GM12801 (cell line): ENCODE measurements around the gene RASSF5.

Experiments
- TF ChIP-seq, protein P1 (sequence below): IDR thresholded peaks from one replicate; pipeline ENCODE4 v1.5.1; 2011; ENCODE audit warnings: control low read depth; ENCODE audit not compliant: insufficient read length; ENCODE audit errors: extremely low read depth

The RASSF5 gene

DNA sequence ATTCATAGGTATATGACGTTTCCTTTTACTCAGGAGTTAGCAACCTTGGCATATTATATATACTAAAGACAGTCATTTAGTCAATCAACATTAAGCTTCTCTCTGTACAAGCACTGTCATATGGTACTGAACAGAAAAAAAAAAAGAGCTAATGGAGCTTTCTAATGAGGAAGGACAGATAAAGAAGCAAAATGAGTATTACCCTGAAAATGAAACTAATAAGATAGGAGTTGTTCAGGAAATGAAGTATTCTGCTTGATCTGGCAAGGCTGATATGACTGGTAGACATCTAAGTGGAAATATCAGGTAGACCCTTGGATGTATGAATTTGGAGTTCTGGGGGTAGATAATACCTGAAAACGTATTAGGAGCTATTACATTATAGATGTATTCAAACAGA is 41.4 kb upstream of the RASSF5 start:
- TF ChIP-seq, protein P1, sequence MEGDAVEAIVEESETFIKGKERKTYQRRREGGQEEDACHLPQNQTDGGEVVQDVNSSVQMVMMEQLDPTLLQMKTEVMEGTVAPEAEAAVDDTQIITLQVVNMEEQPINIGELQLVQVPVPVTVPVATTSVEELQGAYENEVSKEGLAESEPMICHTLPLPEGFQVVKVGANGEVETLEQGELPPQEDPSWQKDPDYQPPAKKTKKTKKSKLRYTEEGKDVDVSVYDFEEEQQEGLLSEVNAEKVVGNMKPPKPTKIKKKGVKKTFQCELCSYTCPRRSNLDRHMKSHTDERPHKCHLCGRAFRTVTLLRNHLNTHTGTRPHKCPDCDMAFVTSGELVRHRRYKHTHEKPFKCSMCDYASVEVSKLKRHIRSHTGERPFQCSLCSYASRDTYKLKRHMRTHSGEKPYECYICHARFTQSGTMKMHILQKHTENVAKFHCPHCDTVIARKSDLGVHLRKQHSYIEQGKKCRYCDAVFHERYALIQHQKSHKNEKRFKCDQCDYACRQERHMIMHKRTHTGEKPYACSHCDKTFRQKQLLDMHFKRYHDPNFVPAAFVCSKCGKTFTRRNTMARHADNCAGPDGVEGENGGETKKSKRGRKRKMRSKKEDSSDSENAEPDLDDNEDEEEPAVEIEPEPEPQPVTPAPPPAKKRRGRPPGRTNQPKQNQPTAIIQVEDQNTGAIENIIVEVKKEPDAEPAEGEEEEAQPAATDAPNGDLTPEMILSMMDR: no peak

DNA sequence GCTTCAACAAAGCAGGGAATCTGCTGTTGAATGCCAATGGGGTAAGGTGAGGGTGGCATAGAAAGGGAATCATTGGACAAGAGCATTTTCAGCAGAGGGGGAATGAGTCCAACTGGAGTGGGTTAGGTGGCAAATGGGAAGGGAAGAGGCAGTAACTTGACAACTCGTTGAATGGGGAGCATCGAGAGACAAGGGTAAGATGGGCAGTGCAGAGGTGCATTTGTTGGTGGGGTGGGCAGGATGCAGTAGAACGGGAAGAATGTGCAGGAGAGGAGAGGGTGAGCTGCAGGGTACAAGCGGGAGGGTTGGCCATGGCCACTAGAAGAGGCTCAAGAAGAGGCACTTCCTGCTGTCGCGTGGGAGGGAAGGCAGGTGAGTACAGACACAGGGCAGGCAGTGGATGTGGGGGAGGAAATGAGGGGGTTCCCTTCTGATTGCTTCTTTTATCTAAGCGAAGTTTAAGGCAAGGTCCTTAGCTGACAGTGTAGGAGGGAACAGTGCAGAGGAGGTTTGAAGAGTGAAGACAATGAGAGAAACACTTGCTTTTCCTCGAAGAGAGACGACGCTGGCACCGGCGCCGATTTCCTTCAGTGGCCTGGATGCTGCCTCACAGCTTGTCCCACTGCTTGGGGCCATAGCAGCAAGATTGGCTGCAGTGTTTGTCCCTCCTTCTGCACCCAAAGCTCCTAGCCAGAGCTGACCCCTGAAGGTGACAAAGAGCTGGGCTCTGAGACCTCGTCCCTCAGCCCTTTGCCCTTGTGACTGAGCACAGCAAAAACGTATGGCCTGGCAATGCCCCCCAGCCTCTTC is 40.3 kb upstream of the RASSF5 start:
- TF ChIP-seq, protein P1: no peak

DNA sequence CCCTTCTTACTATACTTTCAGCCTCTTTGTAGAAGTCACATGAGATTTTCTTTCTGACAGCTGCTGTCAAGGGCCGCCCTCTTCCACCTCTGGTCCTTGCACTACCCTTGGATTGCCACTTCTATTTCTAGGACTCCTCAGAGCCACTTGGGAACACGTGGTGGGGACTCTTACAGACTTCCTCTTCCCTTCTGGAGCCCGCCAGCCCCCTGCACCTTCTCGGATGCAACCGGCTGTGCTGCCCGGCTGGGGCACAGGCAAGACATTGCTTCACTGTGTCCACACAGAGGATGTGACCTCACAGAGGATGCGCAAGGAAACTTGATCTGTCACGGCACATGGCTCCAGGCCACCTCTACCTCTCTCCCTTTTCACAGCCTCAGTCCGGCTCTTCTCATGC is 39.4 kb upstream of the RASSF5 start:
- TF ChIP-seq, protein P1: no peak

DNA sequence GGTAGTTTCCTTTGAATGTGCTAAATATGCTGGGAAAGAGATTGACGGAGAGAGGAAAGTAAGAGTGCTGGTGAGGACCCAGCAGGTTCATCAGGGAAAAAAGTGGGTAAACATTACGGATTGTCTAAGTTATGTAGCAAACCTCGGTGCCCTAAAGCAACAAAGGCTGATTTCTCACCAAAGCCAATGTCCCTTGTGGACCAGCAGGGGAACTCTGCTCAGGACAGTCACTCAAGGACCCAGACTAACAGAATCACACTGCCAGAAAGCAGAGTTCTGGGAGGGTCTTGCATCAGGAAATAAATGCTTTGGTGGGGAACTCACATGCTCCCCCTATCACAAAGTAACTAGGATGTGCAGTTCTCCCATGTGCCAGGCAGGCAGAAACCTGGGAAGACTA is 38.8 kb upstream of the RASSF5 start:
- TF ChIP-seq, protein P1: no peak

DNA sequence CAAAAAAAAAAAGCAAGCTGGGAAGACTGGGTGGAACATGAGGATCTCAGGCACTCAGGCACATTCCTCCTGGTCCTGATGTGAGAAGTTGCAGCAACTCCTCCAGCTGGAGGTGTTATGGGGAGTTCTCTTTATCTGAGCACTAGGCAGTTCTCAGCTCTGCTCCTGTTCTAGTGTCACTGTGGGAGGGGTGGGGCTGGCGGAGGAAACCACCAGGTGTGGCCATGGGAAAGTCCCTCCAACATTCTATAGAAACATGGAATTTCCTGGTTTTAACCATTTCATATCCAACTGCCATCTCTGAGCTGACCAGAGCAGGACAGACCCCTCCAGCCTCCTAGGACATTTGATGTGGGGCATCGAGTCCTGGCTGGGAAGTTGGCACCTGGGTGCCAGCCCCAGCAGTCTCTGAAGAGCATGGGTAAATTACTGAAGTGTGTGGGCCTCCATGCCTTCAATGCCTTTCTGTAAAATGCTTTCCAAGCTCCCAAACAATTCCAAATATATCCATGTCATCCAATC is 37.9 kb upstream of the RASSF5 start:
- TF ChIP-seq, protein P1: no peak

DNA sequence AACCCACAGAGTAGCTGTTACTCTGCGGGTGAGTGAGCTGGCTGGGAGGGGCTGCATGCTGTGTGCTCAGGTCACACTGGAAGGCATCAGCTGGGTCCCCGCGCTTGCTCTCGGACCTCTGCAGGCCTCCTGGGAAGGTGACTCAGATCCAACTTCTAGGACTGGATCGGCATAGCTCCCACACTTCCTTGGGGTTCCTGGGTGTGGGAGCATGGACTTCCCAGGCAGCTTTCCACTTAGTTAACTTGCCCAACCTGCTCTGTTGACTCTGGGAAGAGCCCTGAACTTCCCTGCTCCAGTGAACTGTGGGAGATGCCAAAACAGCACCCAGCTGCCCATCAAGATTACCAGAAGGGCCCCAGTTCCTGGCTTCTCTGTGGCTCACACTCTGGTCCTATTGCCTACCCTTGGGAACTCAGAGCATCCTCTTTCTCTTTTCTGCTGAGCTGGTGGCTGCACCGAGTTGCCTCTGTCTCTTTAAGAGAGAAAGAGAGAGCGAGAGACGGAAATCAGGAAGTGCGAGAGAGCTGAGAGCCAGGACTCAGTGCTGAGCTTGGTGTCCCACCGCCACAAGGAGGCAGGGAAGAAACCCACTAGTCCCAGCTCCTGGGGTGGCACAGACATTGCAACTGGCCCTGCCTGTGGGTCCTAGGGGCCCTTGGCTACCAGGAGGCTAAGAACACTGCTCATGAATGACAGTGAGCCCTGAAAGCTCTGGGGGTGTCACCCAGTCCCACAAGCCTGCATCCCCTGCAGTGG is 37.2 kb upstream of the RASSF5 start, which contains the start of gene IKBKE:
Gene IKBKE (plus strand): TSS at position 544 of the 759 bp plus-strand sequence. CDS start 2,752 bp downstream, outside the sequence.
- TF ChIP-seq, protein P1: no peak

DNA sequence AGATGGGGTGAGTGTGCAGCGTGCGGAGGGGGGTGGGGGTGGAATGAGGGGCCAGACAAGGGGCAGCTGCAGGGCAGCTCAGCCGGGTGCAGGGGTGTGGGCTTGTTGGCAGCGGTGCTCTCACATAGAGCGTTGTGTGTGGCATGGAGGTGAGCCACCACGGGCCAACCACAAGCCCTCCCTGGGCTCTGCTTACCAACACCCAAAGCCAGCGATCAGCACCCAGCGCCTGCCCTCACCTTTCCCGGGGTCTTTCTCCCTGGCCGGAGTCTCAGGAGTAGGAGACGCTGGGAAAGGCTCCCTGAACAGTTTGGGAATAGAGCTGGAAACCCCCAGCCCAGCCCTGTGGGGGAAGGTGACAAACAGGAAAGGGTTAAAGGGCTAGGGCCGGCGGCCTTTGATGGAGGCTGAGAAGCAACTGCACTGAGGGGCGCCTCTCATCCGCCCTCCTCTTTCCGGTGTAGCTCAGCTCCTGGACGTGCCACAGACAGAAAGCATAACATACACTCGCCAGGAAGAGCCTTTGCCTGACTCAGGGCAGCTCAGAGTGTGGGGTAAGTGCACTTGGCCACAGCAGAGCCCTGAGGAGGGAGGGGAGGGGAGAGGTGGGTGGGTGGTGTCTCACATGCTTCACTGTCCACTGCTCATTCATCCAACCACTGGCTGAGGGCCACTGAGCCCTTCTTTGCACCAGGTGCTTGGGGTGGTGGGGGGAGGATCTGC is 36.5 kb upstream of the RASSF5 start:
- TF ChIP-seq, protein P1: no peak
